Head of caudate nucleus (tissue), 42 donors: ENCODE results near the gene GALNT6.
"Not testable (repeated sequence)": the region's sequence is repeated elsewhere in the genome, so short reads cannot be mapped to it uniquely, and the experiment has no call there.

Source experiments
- DNase-seq, 42 donors: peaks; one replicate each; pipeline versions ENCODE4 v3.0.0 to v3.0.0-alpha.2; 2020 to 2021; ENCODE audit warnings: mixed read lengths in 7 of 42
- intact Hi-C: fragments of 100-400 bp; cut with DNase I; formaldehyde crosslinking; loops from one replicate; pipeline ENCODE4 v1.15.0; 2022

Gene GALNT6

DNA sequence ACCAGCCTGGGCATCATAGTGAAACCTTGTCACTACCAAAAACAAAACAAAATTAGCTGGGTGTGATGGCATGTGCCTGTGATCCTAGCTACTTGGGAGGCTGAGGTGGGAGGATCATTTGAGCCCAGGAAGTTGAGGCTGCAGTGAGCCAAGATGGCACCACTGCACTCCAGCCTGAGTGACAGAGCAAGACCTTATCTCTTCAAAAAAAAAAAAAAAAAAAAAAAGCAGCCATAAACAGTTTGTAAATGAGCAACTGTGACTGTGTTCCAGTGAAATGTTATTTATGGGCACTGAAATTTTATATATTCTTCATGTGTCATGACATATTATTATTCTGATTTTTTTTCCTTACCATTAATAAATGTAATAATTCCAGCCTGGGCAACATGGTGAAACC lies 53.9 kb downstream of the GALNT6 start:
- DNase-seq, intact Hi-C loops: not testable (repeated sequence)

DNA sequence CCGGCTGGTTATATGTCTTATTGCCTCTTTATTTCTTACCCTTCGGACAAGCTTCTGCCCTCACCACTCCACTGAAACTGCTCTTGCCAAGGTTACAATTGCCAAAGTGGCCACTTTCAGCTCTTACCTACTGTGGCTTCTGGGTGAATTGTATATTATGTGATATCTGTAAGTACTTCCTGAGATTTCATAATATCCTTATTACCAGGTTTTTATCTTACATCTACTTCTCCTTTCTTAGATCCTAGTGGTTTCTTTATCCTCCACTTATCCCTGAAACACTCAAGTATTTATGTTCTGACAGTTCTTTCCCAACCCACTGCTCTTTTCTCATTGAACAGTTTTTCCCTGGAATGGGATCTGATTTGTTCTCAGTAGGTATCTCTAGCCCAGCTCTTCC lies 55.3 kb downstream of the GALNT6 start:
- intact Hi-C loops = no loop called here
- no peak for DNase-seq

DNA sequence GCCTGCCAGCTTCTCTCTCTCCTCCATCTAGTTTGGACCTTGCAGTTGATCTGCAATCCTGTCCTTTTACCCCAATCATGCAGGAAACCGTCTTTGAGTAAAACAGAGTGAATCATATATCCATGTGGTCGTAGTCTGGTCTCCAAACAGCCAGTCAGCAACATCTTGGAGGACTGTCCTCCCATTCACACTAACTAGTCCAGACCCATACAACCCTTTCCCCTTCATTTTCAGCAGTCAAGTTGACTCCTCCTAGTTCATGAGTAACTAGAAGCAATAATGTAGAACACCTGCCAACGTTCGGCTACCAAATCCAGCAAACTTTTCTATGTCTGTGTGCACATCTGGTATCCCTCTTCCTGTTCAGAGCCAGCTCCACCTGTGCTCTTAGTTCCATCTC lies 56.4 kb downstream of the GALNT6 start:
- intact Hi-C loops = no loop called here
- no peak for DNase-seq

DNA sequence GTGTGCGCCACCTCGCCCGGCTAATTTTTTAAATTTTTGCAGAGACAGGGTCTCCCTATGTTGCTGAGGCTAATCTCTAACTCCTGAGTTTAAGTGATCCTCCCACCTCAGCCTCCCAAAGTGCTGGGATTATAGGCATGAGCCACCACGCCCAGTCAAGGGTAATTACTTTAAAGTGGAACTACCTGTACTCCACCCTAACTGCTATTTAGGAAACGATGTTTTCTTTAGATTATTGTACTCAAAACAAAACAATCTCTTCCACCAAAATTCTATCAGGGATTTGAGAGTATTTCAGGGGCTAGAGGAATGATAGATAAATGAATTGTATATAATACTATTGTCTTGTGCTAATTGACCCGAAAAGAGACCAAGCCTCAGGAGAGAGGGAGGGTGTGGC lies 57.7 kb downstream of the GALNT6 start:
- intact Hi-C loops = no loop called here
- DNase-seq = no peak

DNA sequence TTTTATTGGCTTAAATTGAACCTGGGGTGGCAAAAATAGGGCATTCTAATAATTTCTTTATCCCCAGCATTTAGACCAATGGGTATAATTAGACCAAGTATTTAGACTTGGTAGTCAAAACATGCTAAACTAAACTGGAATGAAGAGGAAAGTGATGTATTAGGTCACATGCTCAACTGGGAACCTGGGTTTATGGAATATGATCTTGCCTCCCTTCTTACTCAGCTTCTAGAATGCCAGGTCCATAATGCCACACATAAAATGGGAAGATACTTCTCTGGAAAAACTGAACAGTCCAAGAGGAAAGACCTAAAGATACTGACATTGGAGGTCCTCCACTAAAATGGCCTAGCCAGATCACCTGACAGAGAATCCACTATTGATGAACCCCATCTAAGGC lies 61.0 kb downstream of the GALNT6 start:
- intact Hi-C loops = no loop called here
- no peak for DNase-seq

DNA sequence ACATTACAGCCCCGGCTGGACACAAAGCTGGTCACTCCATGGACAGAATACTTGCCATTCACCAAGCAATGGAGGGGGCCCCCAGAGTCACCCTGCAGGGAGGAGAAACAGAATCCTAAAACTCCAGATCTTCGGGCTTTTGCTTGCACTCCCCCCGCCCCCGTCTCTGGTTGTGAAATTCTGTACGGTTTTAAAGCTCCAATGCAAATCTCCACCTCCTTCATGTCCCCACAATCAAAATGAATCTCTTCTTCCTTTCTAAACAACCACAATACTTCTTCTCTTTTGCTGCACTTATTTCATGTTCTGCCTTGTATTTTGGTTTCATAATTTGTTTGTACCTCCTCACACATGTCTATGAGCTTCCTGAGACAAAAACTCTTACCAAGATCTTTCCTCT lies 61.5 kb downstream of the GALNT6 start:
- no peak for DNase-seq
- intact Hi-C loops = no loop called here

DNA sequence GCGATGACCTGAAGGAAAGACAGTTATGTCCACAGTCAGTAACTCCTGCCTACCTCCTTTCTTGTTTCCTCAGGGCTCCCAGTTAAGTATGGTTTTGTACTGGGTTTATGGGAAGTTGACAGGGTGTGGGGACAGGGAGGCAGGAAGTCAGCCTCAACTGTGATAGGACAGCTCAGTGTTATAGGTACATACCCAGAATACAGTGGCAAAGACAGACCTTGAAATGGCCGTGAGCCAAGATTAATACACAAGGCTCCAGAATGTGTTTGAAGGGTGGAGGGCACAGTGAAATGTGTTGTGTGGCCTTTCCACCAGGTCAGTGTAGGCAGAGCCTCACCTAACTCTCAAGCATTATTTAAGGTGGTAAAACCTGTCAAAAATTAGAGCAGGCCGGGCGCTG lies 62.6 kb downstream of the GALNT6 start:
- intact Hi-C loops = no loop called here
- no peak for DNase-seq

DNA sequence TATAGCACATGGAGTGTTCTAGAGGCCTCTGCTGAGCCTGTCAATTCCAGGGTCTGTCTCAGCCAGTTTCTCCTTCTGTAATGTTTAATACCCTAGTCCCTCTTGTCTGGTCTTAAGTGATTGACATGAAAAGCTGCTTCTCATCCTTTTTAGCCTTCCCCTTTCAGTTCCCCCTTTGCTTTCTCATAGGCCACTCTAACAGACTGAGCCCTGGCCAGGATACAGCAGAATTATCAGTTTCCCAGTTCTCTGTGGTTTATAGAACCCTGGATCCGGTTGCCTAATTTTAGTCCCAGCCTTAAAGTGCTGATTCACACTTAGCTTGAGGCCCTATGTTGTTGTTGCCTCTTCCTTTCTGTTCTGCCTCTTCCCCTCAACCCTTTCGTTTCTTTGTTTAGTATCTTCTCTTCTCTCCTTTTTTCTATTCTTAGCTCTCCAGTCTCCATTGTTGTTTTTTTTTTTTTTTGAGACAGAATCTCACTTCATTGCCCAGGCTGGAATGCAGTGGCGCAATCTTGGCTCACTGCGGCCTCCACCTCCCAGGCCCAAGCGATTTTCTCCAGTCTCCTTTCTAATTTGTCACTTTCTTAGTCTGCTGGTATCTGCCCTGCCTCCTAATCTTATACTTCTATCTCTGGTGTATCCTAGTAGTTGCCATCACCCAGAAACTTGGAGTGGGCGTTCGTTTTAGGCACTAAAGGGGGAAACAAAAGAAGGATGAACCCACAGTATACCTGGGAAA lies 64.3 kb downstream of the GALNT6 start:
- intact Hi-C loops = no loop called here
- peak in 11 of 42 donors; percentile 14 to 45 (median 28) for DNase-seq

DNA sequence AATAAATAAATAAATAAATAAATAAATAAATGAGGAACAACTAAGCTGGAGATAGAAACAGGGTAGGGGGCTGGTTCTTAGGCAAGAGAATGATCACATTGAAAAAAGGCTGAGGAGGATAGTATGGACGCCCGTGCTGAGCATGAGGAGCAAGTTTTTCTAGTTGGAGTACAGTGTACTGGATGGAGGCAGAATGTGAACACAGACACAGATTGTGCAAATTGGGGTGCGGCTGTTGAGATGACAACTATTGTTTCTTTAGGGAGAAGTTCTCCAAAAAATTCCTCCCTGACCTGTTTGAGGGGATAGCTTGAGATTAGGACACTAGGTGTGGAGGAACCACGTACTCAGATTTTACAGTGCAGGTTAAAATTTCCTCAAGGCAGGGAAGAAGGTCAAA lies 66.3 kb downstream of the GALNT6 start:
- intact Hi-C loops = no loop called here

DNA sequence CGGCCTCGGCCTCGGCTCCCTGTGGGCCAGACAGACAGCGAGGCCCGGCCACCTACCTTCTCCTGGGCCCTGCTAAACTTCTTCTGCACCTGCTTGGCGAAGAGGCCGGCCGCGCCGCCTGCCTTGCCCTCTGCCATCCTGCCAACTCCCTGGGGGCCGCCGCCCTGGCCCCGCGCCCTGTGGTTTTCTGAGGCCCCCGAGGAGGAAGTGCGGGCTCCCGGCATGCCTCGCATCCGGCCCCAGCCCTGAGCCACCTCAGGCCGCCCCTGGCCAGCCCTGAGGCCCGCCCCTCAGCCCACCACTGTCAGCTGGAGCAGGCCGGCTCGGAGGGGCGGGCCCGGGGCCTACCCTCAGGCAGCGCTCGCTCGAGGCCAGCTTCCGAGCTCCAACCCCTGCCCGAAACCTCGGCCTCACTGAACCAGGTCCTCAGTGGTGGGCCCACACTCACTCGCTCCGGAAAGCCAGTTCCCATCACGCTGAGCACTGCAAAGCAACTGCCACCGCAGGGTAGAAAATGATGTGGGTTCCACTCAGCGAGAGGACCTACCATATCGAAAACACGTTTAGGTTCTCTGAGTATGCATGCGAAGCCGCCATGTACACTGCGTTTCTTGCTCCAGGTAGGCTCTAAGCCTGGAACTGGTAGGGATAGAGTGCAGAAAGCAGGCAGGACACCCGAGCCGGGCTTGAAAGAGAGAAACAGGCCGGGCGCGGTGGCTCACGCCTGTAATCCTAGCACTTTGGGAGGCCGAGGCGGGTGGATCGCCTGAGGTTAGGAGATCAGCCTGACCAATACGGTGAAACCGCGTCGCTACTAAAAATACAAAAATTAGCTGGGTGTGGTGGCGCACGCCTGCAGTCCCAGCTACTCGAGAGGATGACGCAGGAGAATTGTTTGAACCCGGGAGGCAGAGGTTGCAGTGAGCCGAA lies 67.0 kb downstream of the GALNT6 start, which contains the start of gene BIN2:
Gene BIN2, minus strand, starts transcription at position 209 of the 930 bp plus-strand sequence. Its CDS starts 72 bp downstream, at position 137.
- peak in 37 of 42 donors; percentile 7 to 62 (median 39) for DNase-seq
- intact Hi-C loops = no loop called here

More for the DNA sequence above, 66.3 kb downstream of the GALNT6 start:
- no peak for DNase-seq

DNA sequence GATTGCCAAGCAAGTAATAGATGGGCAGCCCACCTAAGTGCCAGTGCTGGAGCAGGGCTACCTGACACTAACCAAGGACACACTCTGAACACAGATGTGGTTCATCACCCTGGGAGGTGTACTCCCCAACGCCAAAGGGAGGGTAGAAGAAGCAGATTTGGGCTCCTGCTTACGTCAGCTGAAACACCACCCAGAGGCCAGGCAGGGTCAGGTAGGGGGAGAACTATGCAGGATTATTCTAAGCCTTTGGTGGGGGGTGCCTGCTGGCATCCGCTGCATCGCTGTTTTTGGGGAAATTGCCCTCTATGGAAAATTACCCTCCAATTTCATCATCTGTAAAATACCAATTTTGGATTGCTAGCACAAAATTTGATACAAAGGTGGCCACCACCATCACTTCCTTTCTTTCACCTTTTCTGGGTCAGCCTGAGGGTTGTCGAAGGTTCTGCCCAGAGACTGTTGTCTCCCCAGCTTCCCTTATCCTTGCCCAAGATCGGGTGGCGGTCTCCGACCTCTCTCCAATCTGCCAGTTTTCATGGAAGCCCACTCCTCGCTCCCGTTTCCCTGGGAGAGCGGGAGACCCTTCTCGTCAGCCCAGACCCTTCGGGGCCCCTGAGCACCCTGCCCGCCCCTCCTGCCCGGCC lies 67.8 kb downstream of the GALNT6 start:
- intact Hi-C loops = no loop called here
- DNase-seq = no peak

DNA sequence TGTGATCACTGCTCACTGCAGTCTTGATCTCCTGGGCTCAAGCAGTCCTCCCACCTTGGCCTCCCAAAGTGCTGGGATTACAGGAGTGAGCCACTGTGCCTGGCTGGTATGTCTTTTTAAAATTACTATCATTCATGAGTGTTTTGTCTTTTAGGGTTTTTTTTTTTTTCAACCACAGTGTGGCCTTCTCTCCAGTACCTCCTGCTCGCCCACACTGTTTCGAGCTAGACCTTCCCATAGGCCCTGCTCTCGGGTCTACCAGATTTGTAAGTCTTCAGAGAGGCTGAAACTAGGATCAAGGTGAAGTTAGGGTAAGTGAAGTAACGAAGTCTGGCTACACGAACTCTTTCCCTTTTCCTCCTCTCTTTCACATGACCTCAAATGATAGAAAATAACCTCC lies 68.8 kb downstream of the GALNT6 start:
- no peak for DNase-seq
- intact Hi-C loops = no loop called here

DNA sequence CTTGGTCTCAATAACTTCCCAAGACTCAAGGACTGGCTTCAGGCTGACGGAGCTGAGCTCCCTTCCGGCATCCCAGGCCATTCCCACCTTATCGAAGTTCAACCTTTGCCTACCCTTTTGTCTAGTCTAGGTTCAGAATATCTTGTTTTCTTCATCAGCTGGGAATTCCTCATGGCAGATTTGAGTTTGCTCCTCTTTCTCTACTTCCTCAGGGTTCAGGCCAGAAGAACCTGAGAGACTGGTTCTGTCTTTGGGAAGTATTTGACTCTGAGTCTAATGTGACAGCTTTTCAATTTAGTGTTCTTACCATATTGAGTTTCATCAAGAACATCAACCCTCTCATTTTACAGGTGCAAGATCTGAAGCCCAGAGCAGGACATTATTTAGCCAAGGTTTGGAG lies 69.3 kb downstream of the GALNT6 start:
- DNase-seq = no peak
- intact Hi-C loops = no loop called here

DNA sequence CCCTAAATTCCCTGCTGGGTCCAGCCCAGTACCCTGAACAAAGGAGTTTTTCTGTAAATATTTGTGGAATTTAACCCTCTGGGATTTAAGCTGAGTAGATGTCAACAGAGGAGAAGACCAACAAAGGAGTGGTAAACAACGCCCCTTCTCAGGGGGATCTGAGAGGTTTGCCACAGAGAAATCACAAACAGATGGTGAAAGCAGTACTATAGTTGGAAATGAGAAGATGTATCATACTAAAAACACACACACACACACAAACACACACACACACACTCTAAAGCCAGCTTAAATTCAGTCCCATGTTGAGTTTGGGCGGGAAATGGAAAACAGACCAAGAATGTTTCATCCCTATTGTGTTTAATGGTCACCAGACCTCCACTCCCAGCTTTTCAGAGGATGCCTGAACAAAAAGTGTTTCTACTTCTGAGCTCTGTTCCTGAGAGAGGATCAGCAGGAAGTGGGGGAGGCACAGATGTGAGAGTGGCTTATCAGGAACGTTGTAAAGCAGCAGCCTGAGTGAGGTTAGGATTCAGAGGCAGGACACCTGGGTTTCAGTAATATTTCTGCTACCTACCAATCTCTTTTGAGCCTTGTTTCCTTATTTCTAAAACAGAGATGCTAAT lies 70.4 kb downstream of the GALNT6 start:
- intact Hi-C loops = no loop called here
- DNase-seq = no peak

DNA sequence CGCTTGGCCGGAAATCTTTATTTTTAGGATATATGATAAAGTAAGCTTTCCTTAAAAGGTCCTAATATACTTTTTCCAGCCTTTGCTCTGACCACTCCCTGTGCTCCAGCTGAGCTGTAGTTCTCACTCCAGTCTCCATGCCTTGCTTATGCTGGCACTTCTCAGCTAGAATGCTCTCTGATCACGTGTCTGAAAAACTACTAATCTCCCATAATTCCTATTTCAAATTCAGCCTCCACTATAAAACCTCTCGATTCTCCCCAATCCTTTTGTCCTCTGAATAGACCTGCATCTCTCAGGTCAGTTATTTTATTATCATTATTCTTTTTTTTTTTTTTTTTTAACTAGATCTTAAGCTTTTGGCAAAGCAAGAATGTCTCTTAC lies 70.9 kb downstream of the GALNT6 start:
- intact Hi-C loops = no loop called here
- no peak for DNase-seq

DNA sequence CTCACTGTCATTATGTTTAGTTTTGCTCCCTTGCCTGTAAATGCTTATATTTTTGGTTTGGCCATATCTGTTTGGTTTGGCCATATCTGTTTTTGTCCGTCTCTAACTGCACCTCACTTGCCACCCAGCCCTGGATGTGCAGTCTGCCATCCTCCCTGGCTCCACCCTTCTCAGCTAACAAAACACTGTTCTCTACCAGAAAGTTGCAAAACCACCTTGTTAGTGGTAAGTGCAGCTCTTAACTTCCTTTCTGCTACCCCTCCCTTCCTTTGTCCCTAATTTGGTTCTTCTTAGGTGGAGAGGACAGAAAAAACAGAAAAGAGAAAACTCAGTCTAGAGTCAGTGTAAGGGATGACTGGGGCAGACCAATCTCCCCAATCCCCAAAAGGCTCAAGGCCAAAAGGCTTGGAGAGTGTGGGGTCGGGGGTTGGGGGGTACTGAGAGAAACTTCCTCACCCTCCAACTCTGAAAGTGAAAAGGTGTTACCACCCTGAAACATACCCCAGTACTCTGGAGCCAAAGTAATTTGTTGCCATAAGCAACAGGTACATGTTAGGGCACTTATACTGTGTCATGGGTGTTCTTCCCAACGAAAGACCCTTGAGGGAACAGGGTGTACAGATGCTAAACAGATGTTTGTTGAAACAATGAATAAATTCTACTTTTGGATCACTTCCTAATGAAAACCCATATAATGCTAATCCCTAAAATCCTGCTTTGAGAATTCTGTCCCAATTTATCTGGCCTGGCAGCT lies 72.2 kb downstream of the GALNT6 start:
- DNase-seq = no peak
- intact Hi-C loops = no loop called here

DNA sequence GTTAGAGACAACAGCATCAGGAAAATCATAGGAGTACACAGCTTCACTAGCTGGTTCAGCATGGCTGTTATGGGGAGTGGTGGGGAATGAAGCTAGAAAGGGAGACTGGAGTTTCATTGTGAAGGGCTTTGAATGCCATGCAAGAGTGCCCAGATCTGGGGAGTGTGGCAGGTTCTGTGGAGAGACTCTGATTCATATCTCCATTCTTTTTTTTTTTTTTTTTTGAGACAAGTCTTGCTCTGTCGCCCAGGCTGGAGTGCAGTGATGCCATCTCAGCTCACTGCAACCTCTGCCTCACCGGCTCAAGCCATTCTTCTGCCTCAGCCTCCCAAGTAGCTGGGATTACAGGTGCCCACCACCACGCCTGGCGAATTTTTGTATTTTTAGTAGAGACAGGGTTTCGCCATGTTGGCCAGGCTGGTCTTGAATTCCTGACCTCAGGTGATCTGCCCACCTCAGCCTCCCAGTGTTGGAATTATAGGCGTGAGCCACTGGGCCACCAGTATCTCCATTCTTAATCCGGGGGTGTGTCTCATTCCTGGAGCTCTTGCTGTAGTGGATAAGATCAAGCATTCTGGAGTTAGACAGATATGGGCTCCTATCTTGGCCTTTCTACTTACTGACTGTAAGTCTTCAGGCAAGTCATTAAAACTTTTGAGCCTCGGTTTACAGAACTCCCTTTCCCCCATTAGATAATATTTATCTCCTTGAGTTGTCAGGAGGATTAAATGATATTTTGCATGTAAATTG lies 73.0 kb downstream of the GALNT6 start:
- DNase-seq, intact Hi-C loops: not testable (repeated sequence)

DNA sequence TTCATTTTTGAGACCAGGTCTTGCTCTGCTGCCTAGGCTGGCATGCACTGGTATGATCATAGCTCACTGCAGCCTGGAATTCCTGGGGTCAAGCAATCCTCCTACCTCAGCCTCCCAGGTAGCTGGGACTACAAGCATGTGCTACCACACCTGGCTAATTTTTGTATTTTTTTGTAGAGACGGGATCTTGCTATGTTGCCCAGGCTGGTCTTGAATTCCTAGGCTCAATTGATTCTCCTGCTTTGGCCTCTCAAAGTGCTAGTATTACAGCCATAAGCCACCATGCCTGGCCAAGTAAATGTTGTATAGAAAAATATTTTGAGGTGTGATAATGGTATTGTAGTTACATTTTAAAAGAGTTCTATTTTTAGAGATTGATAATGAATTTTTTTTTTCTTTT lies 79.8 kb downstream of the GALNT6 start:
- intact Hi-C loops = no loop called here
- DNase-seq = no peak
